ENCODE data around the gene AOPEP.

Gene AOPEP

GRCh38 chr9:94788570-94789105, 62.1 kb downstream of the AOPEP start:
- DNase-seq (ENCODE audit: low read depth, low spot score): no peak

- DNase-seq (ENCODE audit: low read depth, low spot score): no peak
These were observed 64.9 kb downstream of the AOPEP start for GRCh38 chr9:94791435-94791834.

- no peak for DNase-seq (ENCODE audit: low read depth, low spot score)
These were observed 66.0 kb downstream of the AOPEP start for GRCh38 chr9:94792511-94792910.

- no peak for DNase-seq (ENCODE audit: low read depth, low spot score)
These were observed 68.1 kb downstream of the AOPEP start for GRCh38 chr9:94794476-94795167.

- DNase-seq (ENCODE audit: low read depth, low spot score): no peak
These were observed 70.2 kb downstream of the AOPEP start for GRCh38 chr9:94796687-94797086.

- no peak for DNase-seq (ENCODE audit: low read depth, low spot score)
These were observed 71.7 kb downstream of the AOPEP start for GRCh38 chr9:94798201-94798600.

- DNase-seq (ENCODE audit: low read depth, low spot score): no peak
These were observed 72.2 kb downstream of the AOPEP start for GRCh38 chr9:94798708-94799107.

- peak; percentile 21 for DNase-seq (ENCODE audit: low read depth, low spot score)
These were observed 73.2 kb downstream of the AOPEP start for GRCh38 chr9:94799578-94800264.

GRCh38 chr9:94800424-94801117, 74.1 kb downstream of the AOPEP start:
- DNase-seq (ENCODE audit: low read depth, low spot score): no peak

GRCh38 chr9:94801234-94801633, 74.7 kb downstream of the AOPEP start:
- no peak for DNase-seq (ENCODE audit: low read depth, low spot score)

- no peak for DNase-seq (ENCODE audit: low read depth, low spot score)
These were observed 75.2 kb downstream of the AOPEP start for GRCh38 chr9:94801681-94802080.

GRCh38 chr9:94802251-94802650, 75.8 kb downstream of the AOPEP start:
- no peak for DNase-seq (ENCODE audit: low read depth, low spot score)

- peak; percentile 42 for DNase-seq (ENCODE audit: low read depth, low spot score)
These were observed 76.3 kb downstream of the AOPEP start for GRCh38 chr9:94802793-94803192.

GRCh38 chr9:94804316-94804715, 77.8 kb downstream of the AOPEP start:
- no peak for DNase-seq (ENCODE audit: low read depth, low spot score)

- DNase-seq (ENCODE audit: low read depth, low spot score): no peak
These were observed 78.6 kb downstream of the AOPEP start for GRCh38 chr9:94805051-94805489.

GRCh38 chr9:94805585-94805984, 79.1 kb downstream of the AOPEP start:
- no peak for DNase-seq (ENCODE audit: low read depth, low spot score)

- DNase-seq (ENCODE audit: low read depth, low spot score): no peak
These were observed 79.9 kb downstream of the AOPEP start for GRCh38 chr9:94806307-94806893.

GRCh38 chr9:94807556-94807955, 81.1 kb downstream of the AOPEP start:
- no peak for DNase-seq (ENCODE audit: low read depth, low spot score)

GRCh38 chr9:94808926-94809700, 82.6 kb downstream of the AOPEP start:
- no peak for DNase-seq (ENCODE audit: low read depth, low spot score)

GRCh38 chr9:94809778-94810177, 83.3 kb downstream of the AOPEP start:
- DNase-seq (ENCODE audit: low read depth, low spot score): no peak

GRCh38 chr9:94811074-94811473, 84.6 kb downstream of the AOPEP start:
- no peak for DNase-seq (ENCODE audit: low read depth, low spot score)
